NCI-H1694 (cell line): ENCODE data around the gene TGFBRAP1.
"Not testable (repeated sequence)": the region's sequence is repeated elsewhere in the genome, so short reads cannot be mapped to it uniquely, and the experiment has no call there.

Source experiments
- DNase-seq: peaks from one replicate; lab custom pipeline; 2025; lab: John Stamatoyannopoulos, UW

TGFBRAP1 gene

DNA sequence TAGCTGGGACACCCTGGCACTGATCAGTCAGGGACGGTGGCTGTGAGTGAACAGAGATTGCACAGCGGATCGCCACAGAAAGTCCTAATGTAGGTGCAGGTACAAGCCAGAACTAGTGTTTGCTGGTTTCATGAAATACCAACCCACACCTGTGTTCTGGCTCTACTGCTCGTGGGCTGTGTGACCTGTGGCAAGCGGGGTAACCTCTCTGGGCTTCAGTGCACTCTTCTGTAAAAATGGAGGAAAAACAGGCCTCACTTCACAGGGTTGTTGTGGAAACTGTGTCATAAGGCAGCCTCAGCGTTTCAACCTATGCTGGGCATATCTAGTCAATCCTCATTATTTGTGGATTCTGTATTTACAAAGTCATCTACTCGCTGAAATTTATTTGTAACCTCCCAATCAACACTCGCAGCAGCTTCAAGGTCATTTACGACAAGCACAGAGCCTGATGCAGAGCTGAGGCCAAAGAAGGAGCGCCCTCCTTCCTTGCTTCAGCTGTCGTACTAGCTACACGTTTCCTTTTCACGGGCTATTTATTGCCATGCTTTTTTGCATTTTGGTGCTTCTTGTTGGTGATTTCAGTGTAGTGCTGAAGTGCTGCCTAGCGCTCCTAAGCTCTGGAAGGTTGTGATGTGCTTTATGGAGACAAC is 58.0 kb downstream of the TGFBRAP1 start:
- no peak for DNase-seq

DNA sequence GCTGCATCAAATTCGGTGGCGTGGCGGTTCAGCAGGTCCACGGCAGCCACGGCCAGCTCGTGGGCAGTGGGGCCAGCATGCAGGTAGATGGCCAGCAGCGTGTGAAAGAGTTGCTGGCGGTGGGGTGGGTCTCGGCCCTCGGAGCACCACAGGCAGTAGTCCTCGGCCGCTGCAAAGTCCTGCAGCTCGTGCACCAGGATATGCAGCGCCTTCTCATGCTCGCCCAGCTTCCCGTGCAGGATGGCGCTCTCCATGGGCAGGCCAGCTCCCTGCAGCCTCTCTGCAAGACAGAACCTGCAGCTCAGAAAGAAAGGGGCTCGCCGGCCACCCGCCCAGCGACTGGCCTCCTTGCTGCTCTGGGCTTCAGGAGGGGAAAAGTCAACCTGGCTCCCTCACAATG is 60.1 kb downstream of the TGFBRAP1 start:
- DNase-seq = no peak

- no peak for DNase-seq
These were observed 66.9 kb downstream of the TGFBRAP1 start for GRCh38 chr2:105262651-105263091.

GRCh38 chr2:105261061-105261460 is 68.5 kb downstream of the TGFBRAP1 start:
- DNase-seq = no peak

DNA sequence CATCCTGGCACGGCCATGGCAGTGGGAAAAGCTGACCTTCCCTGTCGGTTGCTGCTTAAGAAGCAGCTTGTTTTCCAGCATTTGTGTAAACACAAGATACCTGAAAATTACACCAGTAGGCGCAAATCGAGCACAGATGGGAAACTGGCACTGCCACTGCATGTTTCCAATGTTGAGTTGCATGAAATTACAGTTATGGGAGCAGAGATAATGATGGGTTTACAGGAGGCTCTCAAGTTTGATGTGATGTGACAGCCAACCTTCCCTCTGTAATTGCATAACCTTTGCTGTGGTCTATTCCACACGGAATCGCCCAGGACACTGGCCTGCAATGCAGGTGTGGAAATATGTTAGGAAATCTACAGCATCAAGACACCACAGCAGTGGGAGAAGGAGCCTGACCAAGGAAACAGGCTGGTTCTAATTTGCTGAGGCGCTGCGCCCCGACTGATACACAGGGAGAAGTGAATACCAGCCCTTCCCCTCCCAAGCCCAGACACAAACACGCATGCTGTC is 70.6 kb downstream of the TGFBRAP1 start:
- DNase-seq = no peak

GRCh38 chr2:105257981-105258380 is 71.6 kb downstream of the TGFBRAP1 start:
- DNase-seq = no peak

GRCh38 chr2:105256431-105257047 is 73.0 kb downstream of the TGFBRAP1 start:
- DNase-seq = no peak

DNA sequence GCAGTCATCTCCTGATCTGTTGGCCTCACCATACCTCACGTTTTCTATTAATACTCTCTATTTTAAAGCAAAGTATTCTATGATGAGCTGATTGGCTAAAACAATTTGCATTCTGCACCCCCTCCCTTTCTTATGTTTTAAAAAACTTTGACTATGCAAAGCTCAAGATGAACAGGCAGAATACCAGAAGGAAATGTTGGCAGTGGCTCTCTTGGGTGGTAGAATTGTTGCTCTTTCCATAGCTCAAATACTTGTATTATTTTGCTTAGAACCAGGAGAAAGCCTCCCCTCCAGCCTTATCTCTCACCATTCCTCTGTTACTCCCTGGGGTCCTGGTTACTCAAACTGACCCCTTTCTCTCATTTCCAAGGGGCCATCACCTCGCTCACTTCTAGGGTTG is 73.6 kb downstream of the TGFBRAP1 start:
- DNase-seq = no peak

- DNase-seq = no peak
These were observed 74.9 kb downstream of the TGFBRAP1 start for GRCh38 chr2:105254531-105255210.

- DNase-seq = no peak
These were observed 77.3 kb downstream of the TGFBRAP1 start for GRCh38 chr2:105252271-105252670.

- not testable (repeated sequence) for DNase-seq
These were observed 78.4 kb downstream of the TGFBRAP1 start for GRCh38 chr2:105251016-105251648.

DNA sequence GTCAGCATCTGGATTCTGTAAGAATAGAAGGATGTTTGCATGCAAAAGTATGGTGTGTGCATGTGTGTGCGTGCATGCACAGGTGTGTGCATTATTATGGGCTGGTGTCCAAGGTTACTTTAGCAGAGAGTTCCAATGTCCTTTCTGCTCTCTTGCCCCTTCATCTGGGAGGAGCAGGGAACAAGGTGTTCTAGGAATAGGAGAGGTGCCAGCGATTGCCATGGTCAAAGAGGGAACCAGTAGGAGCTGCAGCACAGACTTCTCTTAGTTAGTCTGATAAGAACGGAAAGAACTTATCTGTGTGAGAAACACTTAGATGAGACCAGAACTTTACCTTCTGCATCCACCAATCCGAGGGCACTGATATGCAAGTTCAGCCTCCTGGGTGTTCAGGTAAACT is 79.6 kb downstream of the TGFBRAP1 start:
- no peak for DNase-seq

DNA sequence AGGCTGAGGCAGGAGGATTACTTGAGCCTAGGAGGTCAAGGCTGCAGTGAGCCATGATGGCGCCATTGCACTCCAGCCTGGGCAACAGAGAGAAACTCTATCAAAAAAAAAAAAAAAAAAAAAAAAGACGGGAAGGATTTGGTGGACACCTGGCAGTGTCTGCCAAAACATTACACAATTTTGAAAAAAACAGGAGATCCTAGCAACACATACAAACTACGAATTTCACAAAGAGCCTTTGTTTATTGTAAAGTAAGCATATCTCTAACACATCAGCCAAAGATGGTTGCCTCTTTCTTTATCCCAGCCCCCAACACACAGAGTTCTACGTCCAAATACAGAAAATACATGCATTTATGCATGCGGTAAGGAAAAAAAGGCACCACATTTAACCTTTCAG is 80.4 kb downstream of the TGFBRAP1 start:
- no peak for DNase-seq

- no peak for DNase-seq
These were observed 81.0 kb downstream of the TGFBRAP1 start for GRCh38 chr2:105248316-105249070.

- no peak for DNase-seq
These were observed 85.1 kb downstream of the TGFBRAP1 start for GRCh38 chr2:105244451-105244850.

DNA sequence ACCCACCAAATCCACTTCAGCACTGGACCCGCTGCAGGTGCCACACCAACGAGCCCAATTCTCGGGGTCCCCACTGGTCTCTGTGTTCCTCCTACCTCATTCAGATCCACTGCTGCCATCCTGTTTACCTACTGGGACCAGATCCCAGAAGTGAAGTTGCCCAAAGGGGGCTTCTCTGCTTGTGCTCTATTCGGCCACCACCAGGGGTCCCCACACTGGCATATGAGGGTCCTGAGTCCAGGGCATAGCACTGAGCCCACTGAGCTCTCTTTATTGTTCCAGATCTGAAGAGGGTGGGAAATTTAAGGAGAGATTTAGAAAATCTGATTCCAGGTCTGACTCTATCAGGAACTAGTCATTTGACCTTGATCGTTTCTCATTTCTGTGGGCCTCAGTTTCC is 85.6 kb downstream of the TGFBRAP1 start:
- DNase-seq = no peak

DNA sequence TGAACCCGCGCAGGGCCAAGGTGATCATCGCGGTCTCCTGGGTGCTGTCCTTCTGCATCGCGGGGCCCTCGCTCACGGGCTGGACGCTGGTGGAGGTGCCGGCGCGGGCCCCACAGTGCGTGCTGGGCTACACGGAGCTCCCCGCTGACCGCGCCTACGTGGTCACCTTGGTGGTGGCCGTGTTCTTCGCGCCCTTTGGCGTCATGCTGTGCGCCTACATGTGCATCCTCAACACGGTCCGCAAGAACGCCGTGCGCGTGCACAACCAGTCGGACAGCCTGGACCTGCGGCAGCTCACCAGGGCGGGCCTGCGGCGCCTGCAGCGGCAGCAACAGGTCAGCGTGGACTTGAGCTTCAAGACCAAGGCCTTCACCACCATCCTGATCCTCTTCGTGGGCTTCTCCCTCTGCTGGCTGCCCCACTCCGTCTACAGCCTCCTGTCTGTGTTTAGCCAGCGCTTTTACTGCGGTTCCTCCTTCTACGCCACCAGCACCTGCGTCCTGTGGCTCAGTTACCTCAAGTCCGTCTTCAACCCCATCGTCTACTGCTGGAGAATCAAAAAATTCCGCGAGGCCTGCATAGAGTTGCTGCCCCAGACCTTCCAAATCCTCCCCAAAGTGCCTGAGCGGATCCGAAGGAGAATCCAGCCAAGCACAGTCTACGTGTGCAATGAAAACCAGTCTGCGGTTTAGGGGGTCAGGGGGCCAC is 87.1 kb downstream of the TGFBRAP1 start:
- DNase-seq = no peak

DNA sequence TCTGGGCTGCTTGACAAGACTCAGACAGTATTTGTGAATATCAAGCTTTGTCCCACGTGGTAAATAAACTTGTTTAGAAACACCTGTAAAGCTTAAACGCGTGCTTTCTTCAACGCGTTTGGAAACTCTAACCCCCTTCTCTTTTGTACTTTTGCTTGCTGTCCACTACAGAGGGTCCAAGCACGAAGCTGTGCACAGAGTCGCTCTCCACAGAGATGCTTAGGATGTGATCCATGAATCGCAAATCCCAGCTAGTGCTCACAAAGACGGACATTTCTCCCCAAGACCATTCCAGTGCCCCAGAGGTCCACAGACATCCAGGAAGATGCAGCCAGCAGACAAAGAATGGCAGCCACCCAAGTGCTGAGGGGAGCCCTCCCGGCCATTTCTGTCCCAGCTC is 88.1 kb downstream of the TGFBRAP1 start, which contains the start of gene GPR45:
Gene GPR45, plus strand, starts transcription at position 301 of the 400 bp plus-strand sequence. CDS start 116 bp downstream, outside the sequence.
- DNase-seq = no peak

DNA sequence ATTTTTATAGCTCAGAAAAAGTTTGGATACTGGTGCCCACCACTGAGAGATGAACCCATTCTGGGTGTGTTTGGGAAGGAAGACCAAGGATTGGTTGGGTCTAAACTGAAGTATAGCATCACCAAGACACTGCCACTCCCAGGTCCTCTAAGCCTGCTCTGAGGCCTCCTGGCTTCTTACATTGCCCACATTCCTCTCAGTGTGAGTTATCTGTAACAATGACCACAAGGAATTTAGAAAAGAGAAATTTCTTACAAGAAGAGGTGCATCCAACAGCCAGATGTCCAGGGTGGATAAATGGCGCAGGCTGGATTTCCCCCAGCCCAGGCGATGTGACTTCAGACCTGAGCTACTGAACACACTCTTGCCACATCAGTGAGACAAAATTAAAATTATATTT is 89.6 kb downstream of the TGFBRAP1 start:
- DNase-seq = no peak

GRCh38 chr2:105238664-105239240 is 90.8 kb downstream of the TGFBRAP1 start:
- DNase-seq = no peak
